ENCODE results near the gene TBPL2. TPM values are rescaled to one million over a fixed set of nuclear protein-coding genes. Genes with fewer than 3 reads are reported as not detected.
"Not testable (repeated sequence)": the region's sequence is repeated elsewhere in the genome, so short reads cannot be mapped to it uniquely, and the experiment has no call there.

Gene TBPL2
- total RNA-seq, 3 donors from 2014 or later = not detected

- intact Hi-C loops (cut with DNase I, micrococcal nuclease) = no loop called here
- ATAC-seq = no peak
- no peak for TF ChIP-seq CTCF (IDR thresholded peaks at IDR 0.05)
- no peaks in the 10 kb centered on the region for H3K36me3 ChIP-seq (ENCODE audit: low read depth)
- DNase-seq = no peak
- H3K4me3 ChIP-seq = no peak overlapping the region
- H3K9me3 ChIP-seq = no peaks in the 10 kb centered on the region
- peaks cover 4% of the 10 kb centered on the region for H3K4me1 ChIP-seq (ENCODE audit: low read depth)
These were observed 15.3 kb downstream of the TBPL2 start for GRCh38 chr14:55425091-55425490.

- no peak overlapping the region for H3K4me3 ChIP-seq
- H3K4me1 ChIP-seq (ENCODE audit: low read depth) = no peaks in the 10 kb centered on the region
- intact Hi-C loops (cut with DNase I, micrococcal nuclease) = no loop called here
- no peak for TF ChIP-seq CTCF (IDR thresholded peaks at IDR 0.05)
- H3K9me3 ChIP-seq = no peaks in the 10 kb centered on the region
- no peak for DNase-seq
- peak; percentile 77 for ATAC-seq
- no peaks in the 10 kb centered on the region for H3K36me3 ChIP-seq (ENCODE audit: low read depth)
These were observed 16.4 kb downstream of the TBPL2 start for GRCh38 chr14:55423969-55424368.

- peak in 2 of 3 donors; percentile 36 to 48 for DNase-seq
- H3K4me3 ChIP-seq; H3K36me3 ChIP-seq (ENCODE audit: low read depth); intact Hi-C loops (cut with DNase I, micrococcal nuclease); H3K4me1 ChIP-seq (ENCODE audit: low read depth); H3K9me3 ChIP-seq: not testable (repeated sequence)
- peak; percentile 72 for ATAC-seq
These were observed 18.1 kb downstream of the TBPL2 start for GRCh38 chr14:55422338-55422737.

- intact Hi-C loops (cut with DNase I, micrococcal nuclease) = no loop called here
- DNase-seq (no peak), ATAC-seq (no peak)
- no peaks in the 10 kb centered on the region for H3K9me3 ChIP-seq
- no peaks in the 10 kb centered on the region for H3K4me1 ChIP-seq (ENCODE audit: low read depth)
- H3K36me3 ChIP-seq (ENCODE audit: low read depth) = no peaks in the 10 kb centered on the region
- no peak overlapping the region for H3K4me3 ChIP-seq
- no peak for TF ChIP-seq CTCF (IDR thresholded peaks at IDR 0.05)
These were observed 20.8 kb downstream of the TBPL2 start for GRCh38 chr14:55419663-55420062.

GRCh38 chr14:55418411-55418810 lies 22.0 kb downstream of the TBPL2 start:
- ATAC-seq (no peak), DNase-seq (no peak)
- no peak for TF ChIP-seq CTCF (IDR thresholded peaks at IDR 0.05)
- Histone ChIP-seq H3K9me3 (no peaks in the 10 kb centered on the region), H3K4me3 (no peak overlapping the region), H3K36me3 (ENCODE audit: low read depth) (no peaks in the 10 kb centered on the region), H3K4me1 (ENCODE audit: low read depth) (no peaks in the 10 kb centered on the region)
- intact Hi-C loops (cut with DNase I, micrococcal nuclease) = no loop called here

GRCh38 chr14:55417955-55418354 lies 22.5 kb downstream of the TBPL2 start:
- Histone ChIP-seq H3K36me3 (ENCODE audit: low read depth) (no peaks in the 10 kb centered on the region), H3K9me3 (no peaks in the 10 kb centered on the region), H3K4me1 (ENCODE audit: low read depth) (no peaks in the 10 kb centered on the region), H3K4me3 (no peak overlapping the region)
- DNase-seq = no peak
- no peak for TF ChIP-seq CTCF (IDR thresholded peaks at IDR 0.05)
- intact Hi-C loops (cut with DNase I, micrococcal nuclease) = no loop called here
- peak; percentile 61 for ATAC-seq
